ELR (cell line): ENCODE measurements around the gene SERPINB1.

Experiments used
- DNase-seq: peaks from one replicate; pipeline ENCODE4 v3.0.0-alpha.2; 2015; ENCODE audit warnings: low read depth

The SERPINB1 gene

DNA sequence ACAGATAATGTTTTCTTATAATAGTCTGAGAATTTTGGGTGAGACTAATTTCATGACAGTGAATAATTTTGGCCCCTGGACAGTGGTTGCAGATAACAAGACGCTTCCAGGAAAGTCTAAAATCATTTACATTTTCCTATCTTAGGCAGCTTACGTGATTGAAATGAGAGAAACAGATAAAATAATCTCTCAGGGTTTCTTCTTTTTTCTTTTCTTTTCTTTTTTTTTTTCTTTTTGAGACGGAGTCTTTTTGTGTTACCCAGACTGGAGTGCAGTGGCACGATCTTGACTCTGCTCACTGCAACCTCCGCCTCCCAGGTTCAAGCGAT lies 4.2 kb upstream of the SERPINB1 start:
- no peak for DNase-seq

DNA sequence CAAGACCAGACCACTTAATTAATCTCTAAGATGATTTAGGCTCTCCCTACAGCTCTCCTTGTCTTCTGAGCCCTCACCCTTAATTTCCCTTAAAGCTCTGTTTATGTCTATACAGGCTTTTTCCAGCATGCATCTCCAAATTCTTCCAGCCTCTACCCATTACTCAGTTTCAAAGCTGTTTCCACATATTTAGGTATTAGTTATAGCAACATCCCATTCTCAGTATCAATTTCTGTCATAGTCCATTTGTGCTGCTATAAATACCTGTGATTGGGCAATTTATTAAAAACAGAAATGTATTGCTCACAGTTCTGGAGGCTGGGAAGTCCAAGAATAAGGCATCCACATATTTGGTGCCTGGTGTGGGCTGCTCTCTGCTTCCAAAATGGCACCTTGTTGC lies 2.3 kb upstream of the SERPINB1 start:
- no peak for DNase-seq

- DNase-seq: no peak
These were observed 1.6 kb upstream of the SERPINB1 start for GRCh38 chr6:2843138-2843740.

GRCh38 chr6:2842139-2842552 lies 483 bp upstream of the SERPINB1 start:
- DNase-seq: no peak

- DNase-seq: no peak
These were observed 958 bp downstream of the SERPINB1 start for GRCh38 chr6:2840749-2841061.

DNA sequence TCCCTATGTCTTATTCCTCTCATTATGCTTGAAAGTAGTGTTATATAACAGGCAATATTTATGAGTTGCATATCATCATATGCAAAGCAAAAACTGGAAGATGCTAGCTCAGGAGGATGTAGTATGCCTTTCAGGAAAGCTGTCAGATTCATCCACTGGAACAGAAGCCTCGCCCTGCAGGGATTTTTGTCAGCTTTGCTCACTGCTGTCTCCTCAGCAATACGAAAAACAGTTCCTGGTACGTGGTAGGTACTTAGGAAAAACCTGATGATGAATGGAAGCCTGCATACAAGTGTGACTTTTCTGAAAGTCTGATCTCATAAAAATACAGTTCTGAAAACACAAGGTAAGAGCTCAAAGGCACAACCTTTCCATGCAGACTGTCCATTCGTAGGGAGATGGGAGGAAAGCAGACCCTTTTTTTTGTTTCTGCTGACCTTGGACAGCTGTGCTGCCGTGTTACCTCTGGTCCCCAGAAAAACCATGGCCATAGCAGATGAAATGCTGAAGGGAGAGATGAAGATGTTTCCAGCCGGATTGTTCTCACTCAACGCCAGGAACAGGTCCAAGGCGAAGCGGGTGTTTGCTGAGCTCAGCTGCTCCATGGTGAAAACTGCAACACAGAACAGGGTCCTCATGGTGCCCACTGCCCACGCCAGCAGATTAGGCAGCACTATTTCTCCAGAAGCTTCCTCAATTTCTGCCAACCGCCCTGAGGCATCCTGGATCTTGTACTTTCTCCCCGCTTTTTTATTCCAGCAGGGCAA lies 1.5 kb downstream of the SERPINB1 start:
- DNase-seq: no peak

- peak; percentile 81 for DNase-seq
These were observed 2.3 kb downstream of the SERPINB1 start for GRCh38 chr6:2839195-2839981.

GRCh38 chr6:2838251-2838650 lies 3.4 kb downstream of the SERPINB1 start:
- DNase-seq: no peak

- DNase-seq: no peak
These were observed 7.4 kb downstream of the SERPINB1 start for GRCh38 chr6:2834262-2834661.

DNA sequence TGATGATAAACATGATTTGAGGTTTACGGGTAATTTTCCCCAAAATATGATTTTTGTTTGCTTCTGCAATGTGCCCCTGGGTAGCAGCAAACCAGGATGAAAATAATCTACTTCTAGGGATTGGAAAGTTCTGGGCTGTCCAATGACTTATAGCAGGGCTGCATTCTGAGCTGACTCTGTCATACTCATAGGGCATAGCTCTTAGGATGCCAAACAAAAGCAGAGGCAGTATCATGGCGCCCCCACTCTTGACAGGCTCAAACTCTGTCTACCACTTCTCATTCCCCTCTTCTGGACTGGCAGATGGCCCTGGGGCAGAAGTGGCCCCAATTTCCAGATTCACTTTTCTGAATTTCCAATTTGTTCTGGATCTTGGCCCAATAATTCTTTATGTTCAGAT lies 10.3 kb downstream of the SERPINB1 start:
- DNase-seq: no peak

- no peak for DNase-seq
These were observed 11.5 kb downstream of the SERPINB1 start for GRCh38 chr6:2830183-2830582.

DNA sequence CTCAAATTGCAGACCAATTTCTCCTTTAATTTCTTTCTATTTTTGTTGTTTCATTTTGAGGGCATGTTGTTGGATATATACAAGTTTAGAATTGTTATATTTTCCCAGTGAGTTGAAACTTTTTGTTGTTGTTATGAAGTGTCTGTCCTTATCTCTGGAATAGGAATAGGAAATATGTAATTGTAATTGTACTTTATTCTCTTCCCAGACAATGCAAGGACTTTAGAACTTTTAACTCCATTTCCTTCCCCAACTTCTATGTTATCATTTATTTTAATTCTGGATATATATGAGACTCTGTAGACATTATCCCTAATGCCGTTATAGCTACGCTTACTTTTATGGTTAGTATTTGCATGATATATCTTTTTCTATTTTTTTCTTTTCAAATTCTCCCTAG lies 12.4 kb downstream of the SERPINB1 start:
- no peak for DNase-seq

DNA sequence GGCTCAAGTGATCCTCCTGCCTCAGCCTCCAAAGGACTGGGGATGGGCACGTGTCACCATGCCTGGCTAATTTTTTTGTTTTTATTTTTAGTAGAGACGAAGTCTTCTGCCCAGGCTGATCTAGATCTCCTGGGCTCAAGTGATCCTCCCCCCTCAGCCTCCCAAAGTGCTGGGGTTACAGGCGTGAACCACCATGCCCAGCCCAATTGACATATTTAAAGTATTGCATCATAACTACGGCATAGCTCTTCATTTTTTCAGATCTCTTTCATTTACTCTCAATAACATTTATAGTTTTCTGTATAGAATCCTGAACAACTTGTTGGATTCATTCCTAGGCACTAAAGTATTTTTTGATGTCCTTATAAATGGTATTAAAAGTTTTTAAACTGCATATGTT lies 13.0 kb downstream of the SERPINB1 start:
- DNase-seq: no peak

- DNase-seq: no peak
These were observed 14.5 kb downstream of the SERPINB1 start for GRCh38 chr6:2827142-2827541.

DNA sequence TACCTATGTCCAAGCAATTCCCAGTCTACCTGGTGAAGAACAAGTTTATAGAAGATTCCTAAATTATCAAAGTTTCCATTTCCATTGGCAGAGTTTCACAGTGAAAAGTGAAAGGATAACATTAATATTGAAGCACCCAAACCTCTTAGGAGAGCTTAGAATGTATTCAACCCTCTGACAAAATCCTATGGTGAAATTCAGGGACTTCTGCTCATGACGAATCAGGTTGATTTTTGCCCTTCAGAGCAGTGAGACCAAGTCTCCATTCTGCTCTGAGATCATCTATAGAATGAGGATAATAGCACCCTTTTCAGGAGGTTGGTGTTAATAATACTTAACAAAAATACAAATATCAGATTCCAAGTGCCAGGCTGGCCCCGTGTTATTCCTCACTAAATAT lies 15.5 kb downstream of the SERPINB1 start:
- no peak for DNase-seq

DNA sequence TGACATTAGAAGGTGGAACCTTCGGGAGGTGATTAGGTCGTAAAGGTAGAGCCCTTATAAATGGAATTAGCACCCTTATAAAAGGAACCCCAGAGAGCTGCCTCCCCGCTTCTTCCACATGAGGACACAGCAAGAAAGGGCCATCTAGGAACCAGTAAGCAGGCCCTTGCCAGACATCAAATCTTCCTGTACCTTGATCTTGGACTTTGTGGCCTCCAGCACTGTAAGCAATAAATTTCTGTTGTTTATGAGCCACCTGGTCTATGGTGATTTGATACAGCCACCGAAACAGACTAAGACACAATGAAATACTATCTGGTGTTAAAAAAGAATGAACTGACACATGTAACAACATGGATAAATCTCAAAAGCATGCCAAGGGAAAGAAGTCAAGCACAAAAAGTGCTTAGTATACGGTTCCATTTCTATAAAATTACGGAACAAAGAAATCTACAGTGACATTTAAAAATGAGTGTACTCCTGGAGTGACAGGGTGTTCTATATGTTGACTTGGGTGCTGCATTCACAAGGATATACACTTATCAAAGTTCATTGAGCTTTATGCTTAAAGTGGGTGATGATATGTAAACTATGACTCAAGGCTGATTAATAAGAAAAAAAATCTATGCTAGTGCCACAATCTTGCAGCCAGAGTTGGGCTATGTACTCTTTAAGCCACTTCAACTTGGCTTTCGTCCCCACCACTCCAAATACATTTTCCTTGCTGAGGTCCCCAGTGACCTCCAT lies 18.4 kb downstream of the SERPINB1 start:
- DNase-seq: peak; percentile 42

DNA sequence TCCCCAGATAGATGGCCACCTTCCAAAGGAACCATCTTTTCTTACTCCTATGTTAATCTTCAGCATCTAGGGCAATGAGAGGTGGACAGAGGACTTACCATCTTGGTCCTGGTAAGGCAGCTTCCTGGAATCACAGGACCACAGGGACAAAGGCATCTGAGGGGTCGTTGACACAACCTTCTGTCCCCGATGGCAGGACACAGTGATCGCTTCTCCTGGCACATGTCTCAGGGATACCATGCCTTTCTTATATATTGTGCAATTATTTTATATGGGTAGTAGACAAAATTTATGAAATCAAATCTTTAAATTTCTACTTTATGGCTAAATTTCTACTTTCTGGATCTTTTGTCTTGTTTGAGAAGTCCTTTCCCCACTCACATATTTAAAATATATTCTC lies 20.1 kb downstream of the SERPINB1 start:
- DNase-seq: no peak

GRCh38 chr6:2820415-2820814 lies 21.2 kb downstream of the SERPINB1 start:
- DNase-seq: no peak

DNA sequence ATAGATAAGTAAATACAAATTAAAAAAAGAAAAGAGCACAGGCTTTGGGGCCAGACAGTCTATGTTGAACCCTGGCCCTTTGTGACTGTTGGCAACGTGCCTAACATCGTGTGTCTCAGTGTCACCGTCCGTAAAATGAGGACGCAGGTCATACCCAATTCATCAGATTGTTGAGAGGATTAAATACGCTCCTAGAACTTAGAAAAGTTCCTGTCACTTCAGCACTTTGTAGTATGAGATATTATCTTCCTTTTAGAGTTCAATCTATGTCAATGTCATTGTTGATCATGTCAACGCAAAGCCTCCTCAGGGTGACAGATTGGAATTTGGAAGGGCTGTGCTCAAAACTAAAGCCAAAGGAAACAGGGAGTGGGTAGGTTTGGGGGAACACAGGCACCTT lies 21.7 kb downstream of the SERPINB1 start:
- no peak for DNase-seq

DNA sequence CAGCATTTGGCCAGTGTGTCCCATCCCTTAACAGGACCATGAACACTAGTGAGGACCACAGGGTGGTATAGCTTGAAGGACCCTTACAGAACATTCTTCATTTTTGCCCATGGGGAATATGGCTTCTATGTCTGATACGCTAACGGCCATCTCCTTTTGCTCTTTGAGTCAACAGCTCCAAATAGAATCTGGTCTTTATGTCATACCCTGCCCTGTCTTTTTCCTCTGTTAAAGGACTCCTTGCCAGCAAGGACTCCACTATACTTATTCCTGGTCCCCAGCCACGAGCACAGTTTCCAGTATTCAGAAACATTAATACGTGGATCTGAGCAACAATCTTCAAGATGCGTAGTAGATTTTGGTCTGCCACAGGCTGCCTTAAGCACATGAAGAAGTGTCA lies 22.5 kb downstream of the SERPINB1 start:
- DNase-seq: no peak

- DNase-seq: peak; percentile 33
These were observed 23.1 kb downstream of the SERPINB1 start for GRCh38 chr6:2818593-2818992.

- peak; percentile 70 for DNase-seq
These were observed 23.7 kb downstream of the SERPINB1 start for GRCh38 chr6:2817903-2818443.
